Osteocyte (in vitro differentiated cells): ENCODE results near the gene CREB1. TPM values are rescaled to one million over a fixed set of nuclear protein-coding genes. Genes with fewer than 3 reads are reported as not detected.

Source experiments
- DNase-seq: peaks from one replicate; pipeline ENCODE4 v3.0.0; 2021; ENCODE audit warnings: mixed read lengths; ENCODE audit not compliant: unreplicated experiment; ENCODE audit errors: extremely low spot score
- H3K27ac Mint-ChIP-seq: one replicate; pipeline ENCODE4 v1.8.0; 2021; ENCODE audit warnings: mild to moderate bottlenecking, mixed read lengths; ENCODE audit not compliant: unreplicated experiment
- H3K27me3 Mint-ChIP-seq: one replicate; pipeline ENCODE4 v1.8.0; 2021; ENCODE audit warnings: mixed read lengths; ENCODE audit not compliant: unreplicated experiment
- H3K36me3 Mint-ChIP-seq: one replicate; pipeline ENCODE4 v1.8.0; 2021; ENCODE audit warnings: mixed read lengths; ENCODE audit not compliant: unreplicated experiment
- H3K4me1 Mint-ChIP-seq: one replicate; pipeline ENCODE4 v1.8.0; 2021; ENCODE audit warnings: mixed read lengths; ENCODE audit not compliant: unreplicated experiment
- H3K4me3 Mint-ChIP-seq: one replicate; pipeline ENCODE4 v1.8.0; 2021; ENCODE audit warnings: mild to moderate bottlenecking, moderate library complexity, mixed read lengths; ENCODE audit not compliant: unreplicated experiment
- H3K9me3 Mint-ChIP-seq: one replicate; pipeline ENCODE4 v1.8.0; 2021; ENCODE audit warnings: mixed read lengths; ENCODE audit not compliant: unreplicated experiment
- total RNA-seq: library from RNA; stranded (reverse); gene quantifications from 2 replicates; pipeline ENCODE4 v1.2.1, GENCODE V29; 2021
- TF ChIP-seq, protein P1 (sequence below): fragments of 200-600 bp; sonication (generic); IDR thresholded peaks from 2 replicates; pipeline ENCODE4 v1.5.0; 2021; ENCODE audit warnings: antibody characterized with exemption, mild to moderate bottlenecking, moderate library complexity

CREB1 gene
- total RNA-seq, 1 donor from 2014 or later = 74.2 TPM

DNA sequence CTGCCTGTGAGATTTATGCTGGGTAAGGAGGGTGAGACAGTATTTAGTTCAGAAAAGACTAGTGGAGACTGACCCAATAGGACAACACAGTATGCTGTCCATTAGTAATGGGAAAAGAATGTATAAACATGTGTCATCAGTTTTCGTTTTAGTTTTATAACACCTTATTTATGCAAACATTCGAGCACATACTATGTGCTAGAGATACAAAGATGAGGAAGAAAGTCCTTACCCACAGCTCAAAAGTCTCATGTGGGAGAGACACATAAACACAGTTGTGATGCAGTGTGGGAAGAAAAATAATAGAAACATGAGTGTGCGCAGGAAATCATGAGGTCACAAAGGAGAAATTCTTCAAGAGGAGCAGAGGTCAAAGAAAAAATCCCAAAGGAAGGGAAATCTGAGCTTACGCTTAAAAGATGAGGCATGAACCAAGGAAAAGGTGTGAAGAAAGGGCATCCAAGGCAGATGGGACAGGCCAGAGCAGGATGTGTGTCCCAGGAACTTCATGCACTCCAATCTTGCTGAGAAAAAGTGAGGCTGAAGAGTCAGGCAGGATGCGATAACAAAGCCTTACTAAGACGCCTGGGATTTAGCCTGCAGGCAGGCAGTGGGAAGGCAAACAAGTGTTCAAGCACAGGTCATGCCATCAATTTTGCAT, 87.4 kb downstream of the CREB1 start:
- Mint-ChIP-seq H3K4me3 (peak overlapping the region; percentile 5), H3K36me3 (peaks cover 25% of the 10 kb centered on the region)

DNA sequence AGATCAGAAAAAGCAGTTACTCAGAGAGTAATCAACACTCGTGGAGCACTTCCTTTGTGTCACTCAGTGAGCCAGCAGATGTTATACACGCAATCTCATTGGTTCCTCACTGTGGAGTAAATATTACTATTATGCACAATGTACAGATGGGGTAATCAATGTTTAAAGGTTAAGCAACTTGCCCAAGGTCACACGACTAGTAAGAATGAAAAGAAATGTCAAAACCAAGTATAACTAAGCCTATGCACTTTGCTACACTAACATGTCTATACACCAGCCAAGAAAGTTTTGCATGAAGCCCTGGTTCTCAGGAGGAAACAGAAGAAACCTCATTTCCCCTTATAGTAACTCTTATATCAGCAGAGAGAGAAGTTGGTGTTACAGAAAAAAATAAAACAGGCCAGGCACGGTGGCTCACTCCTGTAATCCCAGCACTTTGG, 90.0 kb downstream of the CREB1 start:
- no peak overlapping the region for H3K27ac Mint-ChIP-seq
- peaks cover 15% of the 10 kb centered on the region for H3K36me3 Mint-ChIP-seq
- H3K27me3 Mint-ChIP-seq = no peaks in the 10 kb centered on the region

More for the DNA sequence above, 87.4 kb downstream of the CREB1 start:
- TF ChIP-seq, protein P1, sequence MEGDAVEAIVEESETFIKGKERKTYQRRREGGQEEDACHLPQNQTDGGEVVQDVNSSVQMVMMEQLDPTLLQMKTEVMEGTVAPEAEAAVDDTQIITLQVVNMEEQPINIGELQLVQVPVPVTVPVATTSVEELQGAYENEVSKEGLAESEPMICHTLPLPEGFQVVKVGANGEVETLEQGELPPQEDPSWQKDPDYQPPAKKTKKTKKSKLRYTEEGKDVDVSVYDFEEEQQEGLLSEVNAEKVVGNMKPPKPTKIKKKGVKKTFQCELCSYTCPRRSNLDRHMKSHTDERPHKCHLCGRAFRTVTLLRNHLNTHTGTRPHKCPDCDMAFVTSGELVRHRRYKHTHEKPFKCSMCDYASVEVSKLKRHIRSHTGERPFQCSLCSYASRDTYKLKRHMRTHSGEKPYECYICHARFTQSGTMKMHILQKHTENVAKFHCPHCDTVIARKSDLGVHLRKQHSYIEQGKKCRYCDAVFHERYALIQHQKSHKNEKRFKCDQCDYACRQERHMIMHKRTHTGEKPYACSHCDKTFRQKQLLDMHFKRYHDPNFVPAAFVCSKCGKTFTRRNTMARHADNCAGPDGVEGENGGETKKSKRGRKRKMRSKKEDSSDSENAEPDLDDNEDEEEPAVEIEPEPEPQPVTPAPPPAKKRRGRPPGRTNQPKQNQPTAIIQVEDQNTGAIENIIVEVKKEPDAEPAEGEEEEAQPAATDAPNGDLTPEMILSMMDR = no peak
- Mint-ChIP-seq H3K4me1 (peaks cover 29% of the 10 kb centered on the region), H3K27me3 (no peaks in the 10 kb centered on the region), H3K27ac (peak overlapping the region; percentile 84), H3K9me3 (no peaks in the 10 kb centered on the region)
- DNase-seq = no peak

DNA sequence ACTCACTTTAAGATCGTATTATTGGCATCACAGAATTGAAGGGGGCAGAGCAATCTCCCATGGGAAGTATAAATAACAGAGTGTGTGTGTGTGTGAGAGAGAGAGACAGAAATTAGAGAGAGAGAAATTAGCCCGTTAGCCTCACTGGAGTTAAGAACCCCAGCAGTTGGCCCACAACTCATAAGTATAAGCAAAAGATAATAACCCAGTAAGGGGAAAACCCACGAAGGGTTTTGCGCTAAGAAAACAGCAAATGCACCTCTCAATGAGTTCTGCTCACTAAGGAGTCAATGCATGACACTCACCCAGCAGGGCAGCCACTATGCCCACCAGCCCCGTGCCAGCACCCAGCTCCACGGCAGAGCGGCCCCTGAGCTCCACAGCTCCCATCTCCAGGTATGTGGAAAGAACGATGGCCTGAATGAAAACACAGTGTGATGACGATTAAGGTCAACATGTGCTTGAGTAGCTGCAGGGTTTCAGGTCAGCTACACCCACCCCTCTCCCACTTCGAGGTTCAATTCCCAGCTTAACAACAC, 91.8 kb downstream of the CREB1 start:
- TF ChIP-seq, protein P1 = no peak
- Mint-ChIP-seq H3K4me3 (no peak overlapping the region), H3K36me3 (peaks cover 11% of the 10 kb centered on the region), H3K9me3 (no peaks in the 10 kb centered on the region), H3K27ac (no peak overlapping the region), H3K4me1 (peaks cover 38% of the 10 kb centered on the region), H3K27me3 (no peaks in the 10 kb centered on the region)
- no peak for DNase-seq

More for the DNA sequence above, 90.0 kb downstream of the CREB1 start:
- TF ChIP-seq, protein P1 = no peak
- Mint-ChIP-seq H3K4me3 (no peak overlapping the region), H3K9me3 (no peaks in the 10 kb centered on the region), H3K4me1 (peaks cover 44% of the 10 kb centered on the region)
- DNase-seq = no peak

DNA sequence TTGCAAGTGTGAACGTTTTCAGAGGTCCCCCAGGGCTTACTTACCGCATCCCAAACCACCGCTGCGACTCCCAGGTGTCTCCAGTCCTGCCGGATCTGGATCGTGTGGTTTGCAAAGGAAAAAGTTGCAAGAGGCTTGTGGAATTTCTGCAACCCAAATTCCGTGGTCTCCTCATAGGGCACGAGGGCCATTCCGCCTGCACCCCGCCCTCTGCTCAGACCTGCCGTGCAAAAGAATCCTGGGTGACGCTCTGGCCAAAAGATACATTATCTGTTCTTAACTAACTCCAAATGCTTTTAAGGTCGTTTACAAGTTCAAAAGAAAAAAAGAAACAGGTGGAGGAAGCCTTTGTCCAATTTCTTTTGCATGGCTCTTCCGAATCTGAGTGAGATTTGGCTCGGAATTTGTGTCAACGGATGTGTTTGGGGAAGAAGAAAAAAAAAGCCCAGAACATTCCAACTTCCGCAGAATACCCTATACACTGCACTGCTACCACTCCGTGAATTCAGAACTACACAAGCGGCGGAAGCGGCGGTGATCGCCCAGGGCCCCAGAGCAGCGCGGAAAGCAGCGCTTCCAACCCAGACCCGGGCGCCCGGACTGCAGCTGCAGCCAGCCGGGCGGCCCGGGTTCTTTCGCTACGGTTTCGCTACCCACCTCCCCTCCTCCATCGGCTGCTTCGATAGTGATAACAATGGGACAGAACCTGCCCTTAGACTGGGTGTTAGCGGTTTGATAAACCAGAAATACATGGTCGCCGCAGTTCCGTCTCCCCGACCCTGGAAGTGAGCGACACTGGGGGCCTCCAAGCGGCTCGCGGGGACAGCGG, 94.6 kb downstream of the CREB1 start:
- TF ChIP-seq, protein P1 = no peak
- no peaks in the 10 kb centered on the region for H3K27me3 Mint-ChIP-seq
- H3K36me3 Mint-ChIP-seq = peaks cover 11% of the 10 kb centered on the region
- peak; percentile 89 for DNase-seq
- H3K4me1 Mint-ChIP-seq = peaks cover 29% of the 10 kb centered on the region
- H3K4me3 Mint-ChIP-seq = peak overlapping the region; percentile 85
- H3K9me3 Mint-ChIP-seq = no peaks in the 10 kb centered on the region
- H3K27ac Mint-ChIP-seq = peak overlapping the region; percentile 92
